Neural progenitor cell (in vitro differentiated cells): ENCODE results near the gene PIN4. TPM values are rescaled to one million over a fixed set of nuclear protein-coding genes. Genes with fewer than 3 reads are reported as not detected.
A peak's percentile ranks its signal among the peaks of the same experiment; 100 is the strongest.
"Not testable (repeated sequence)": the region's sequence is repeated elsewhere in the genome, so short reads cannot be mapped to it uniquely, and the experiment has no call there.

Source experiments
- DNase-seq: peaks from one replicate; pipeline ENCODE4 v3.0.0-alpha.2; 2016; ENCODE audit warnings: low spot score
- H2AFZ ChIP-seq: fragments of 200-600 bp; sonication (generic); replicated peaks from 2 replicates; pipeline ENCODE4 v1.6.1; 2016; ENCODE audit warnings: antibody characterized with exemption
- H3F3A ChIP-seq: fragments of 200-600 bp; sonication (generic); 2 replicates; pipeline ENCODE4 v1.6.1; 2016; ENCODE audit warnings: antibody characterized with exemption, low read depth
- H3K27ac ChIP-seq: fragments of 200-600 bp; sonication (generic); 2 replicates; pipeline ENCODE4 v1.5.1; 2016; ENCODE audit warnings: mild to moderate bottlenecking
- H3K27me3 ChIP-seq: fragments of 200-600 bp; sonication (generic); 2 replicates; pipeline ENCODE4 v1.6.1; 2016; ENCODE audit warnings: mild to moderate bottlenecking, moderate library complexity
- H3K36me3 ChIP-seq: fragments of 200-600 bp; sonication (generic); 2 replicates; pipeline ENCODE4 v1.5.1; 2016
- H3K4me1 ChIP-seq: fragments of 200-600 bp; sonication (generic); 2 replicates; pipeline ENCODE4 v1.6.1; 2016; ENCODE audit warnings: mixed run types
- H3K4me2 ChIP-seq: fragments of 200-600 bp; sonication (generic); 2 replicates; pipeline ENCODE4 v1.6.1; 2016
- H3K4me3 ChIP-seq: fragments of 200-600 bp; sonication (generic); 2 replicates; pipeline ENCODE4 v1.5.1; 2016
- H3K79me2 ChIP-seq: fragments of 200-600 bp; sonication (generic); 2 replicates; pipeline ENCODE4 v1.6.1; 2016; ENCODE audit warnings: low read depth
- H3K9ac ChIP-seq: fragments of 200-600 bp; sonication (generic); 2 replicates; pipeline ENCODE4 v1.6.1; 2016
- H3K9me3 ChIP-seq: fragments of 200-600 bp; sonication (generic); 2 replicates; pipeline ENCODE4 v1.5.1; 2016; ENCODE audit warnings: low read depth
- H4K20me1 ChIP-seq: fragments of 200-600 bp; sonication (generic); 2 replicates; pipeline ENCODE4 v1.6.1; 2016; ENCODE audit warnings: low read depth
- H3K27ac Mint-ChIP-seq: 3 replicates; pipeline ENCODE4 v1.8.0; 2021; ENCODE audit warnings: mixed read lengths
- H3K27me3 Mint-ChIP-seq: 2 replicates; pipeline ENCODE4 v1.8.0; 2022; ENCODE audit warnings: low read depth, mild to moderate bottlenecking, inconsistent platforms, moderate library complexity, mixed read lengths; ENCODE audit not compliant: insufficient read depth
- H3K36me3 Mint-ChIP-seq: 3 replicates; pipeline ENCODE4 v1.8.0; 2021; ENCODE audit warnings: mixed read lengths
- H3K4me1 Mint-ChIP-seq: 3 replicates; pipeline ENCODE4 v1.8.0; 2021; ENCODE audit warnings: mixed read lengths
- H3K4me3 Mint-ChIP-seq: 3 replicates; pipeline ENCODE4 v1.8.0; 2021; ENCODE audit warnings: mild to moderate bottlenecking, moderate library complexity, mixed read lengths
- H3K9me3 Mint-ChIP-seq: 3 replicates; pipeline ENCODE4 v1.8.0; 2020; ENCODE audit warnings: mixed read lengths
- EZH2 ChIP-seq: fragments of 200-600 bp; sonication (generic); IDR thresholded peaks from 2 replicates; pipeline ENCODE4 v1.6.1; 2017; ENCODE audit warnings: antibody characterized with exemption, mild to moderate bottlenecking, moderate library complexity
- EZH2phosphoT487 ChIP-seq: fragments of 200-600 bp; sonication (generic); IDR thresholded peaks from 2 replicates; pipeline ENCODE4 v1.6.1; 2017; ENCODE audit warnings: antibody characterized with exemption
- total RNA-seq: library from RNA; depleted of rRNA; stranded (reverse); fragments of >200 nt; gene quantifications from 2 replicates; pipeline ENCODE4 v1.2.3, GENCODE V29; 2015; ENCODE audit warnings: low replicate concordance
- TF ChIP-seq, protein P1 (sequence below): fragments of 200-600 bp; sonication (generic); IDR thresholded peaks from 2 replicates; pipeline ENCODE4 v1.5.1; 2017; ENCODE audit warnings: antibody characterized with exemption, mild to moderate bottlenecking

Gene PIN4
- total RNA-seq, 1 donor from 2014 or later, result 21.7 TPM

DNA sequence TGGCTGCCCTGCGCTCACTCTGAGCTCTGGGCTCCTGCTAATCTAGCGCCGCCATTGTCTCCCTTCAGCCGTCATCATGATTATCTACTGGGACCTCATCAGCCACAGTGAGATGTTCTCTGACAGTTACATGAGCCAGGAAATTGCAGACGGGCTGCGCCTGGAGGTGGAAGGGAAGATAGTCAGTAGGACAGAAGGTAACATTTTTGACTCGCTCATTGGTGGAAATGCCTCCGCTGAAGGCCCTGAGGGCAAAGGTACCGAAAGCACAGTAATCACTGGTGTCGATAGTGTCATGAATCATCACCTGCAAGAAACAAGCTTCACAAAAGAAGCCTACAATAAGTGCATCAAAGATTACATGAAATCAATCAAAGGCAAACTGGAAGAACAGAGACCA lies 21.8 kb upstream of the PIN4 start:
- Histone ChIP-seq H2AFZ (no peak overlapping the region), H3K79me2 (no peaks in the 10 kb centered on the region), H3K27me3 (no peaks in the 10 kb centered on the region), H3K9me3 (no peaks in the 10 kb centered on the region), H3K36me3 (no peaks in the 10 kb centered on the region), H3K4me3 (no peak overlapping the region), H3K4me2 (no peak overlapping the region), H3F3A (no peaks in the 10 kb centered on the region), H3K9ac (no peak overlapping the region), H3K4me1 (no peaks in the 10 kb centered on the region), H4K20me1 (no peaks in the 10 kb centered on the region), H3K27ac (no peak overlapping the region)
- H3K4me1 Mint-ChIP-seq, result no peaks in the 10 kb centered on the region
- H3K27ac Mint-ChIP-seq, result no peak overlapping the region
- H3K27me3 Mint-ChIP-seq, result peaks cover 2% of the 10 kb centered on the region
- no peak for DNase-seq
- TF ChIP-seq, protein P1, sequence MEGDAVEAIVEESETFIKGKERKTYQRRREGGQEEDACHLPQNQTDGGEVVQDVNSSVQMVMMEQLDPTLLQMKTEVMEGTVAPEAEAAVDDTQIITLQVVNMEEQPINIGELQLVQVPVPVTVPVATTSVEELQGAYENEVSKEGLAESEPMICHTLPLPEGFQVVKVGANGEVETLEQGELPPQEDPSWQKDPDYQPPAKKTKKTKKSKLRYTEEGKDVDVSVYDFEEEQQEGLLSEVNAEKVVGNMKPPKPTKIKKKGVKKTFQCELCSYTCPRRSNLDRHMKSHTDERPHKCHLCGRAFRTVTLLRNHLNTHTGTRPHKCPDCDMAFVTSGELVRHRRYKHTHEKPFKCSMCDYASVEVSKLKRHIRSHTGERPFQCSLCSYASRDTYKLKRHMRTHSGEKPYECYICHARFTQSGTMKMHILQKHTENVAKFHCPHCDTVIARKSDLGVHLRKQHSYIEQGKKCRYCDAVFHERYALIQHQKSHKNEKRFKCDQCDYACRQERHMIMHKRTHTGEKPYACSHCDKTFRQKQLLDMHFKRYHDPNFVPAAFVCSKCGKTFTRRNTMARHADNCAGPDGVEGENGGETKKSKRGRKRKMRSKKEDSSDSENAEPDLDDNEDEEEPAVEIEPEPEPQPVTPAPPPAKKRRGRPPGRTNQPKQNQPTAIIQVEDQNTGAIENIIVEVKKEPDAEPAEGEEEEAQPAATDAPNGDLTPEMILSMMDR, result no peak
- TF ChIP-seq EZH2, result no peak
- no peak for TF ChIP-seq EZH2phosphoT487
- no peak overlapping the region for H3K4me3 Mint-ChIP-seq
- peaks cover 32% of the 10 kb centered on the region for H3K9me3 Mint-ChIP-seq
- no peaks in the 10 kb centered on the region for H3K36me3 Mint-ChIP-seq

DNA sequence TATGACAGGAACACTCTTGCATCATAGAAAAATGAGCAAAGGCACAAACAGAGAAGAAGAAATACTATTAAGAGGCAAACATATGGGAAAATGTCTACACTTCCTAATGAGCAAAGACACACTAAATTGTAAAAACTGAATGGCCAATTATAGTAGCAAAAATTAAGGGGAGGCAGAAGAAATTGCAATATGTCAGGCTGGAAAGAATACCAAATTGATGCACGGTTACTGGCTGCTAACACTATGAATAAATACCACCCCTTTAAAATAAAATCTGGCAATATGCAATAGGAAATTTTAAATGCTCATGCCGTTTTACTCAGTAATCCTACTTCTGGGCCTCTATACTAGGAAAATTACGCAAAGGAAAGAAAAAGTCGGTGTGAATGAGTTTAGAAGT lies 16.0 kb upstream of the PIN4 start:
- no peaks in the 10 kb centered on the region for H3K4me1 ChIP-seq
- no peak for DNase-seq
- no peak for TF ChIP-seq EZH2phosphoT487
- TF ChIP-seq, protein P1, result no peak
- TF ChIP-seq EZH2, result no peak
- H3K9me3 ChIP-seq, result no peaks in the 10 kb centered on the region
- H3K27ac Mint-ChIP-seq, result no peak overlapping the region
- H3K4me2 ChIP-seq, result no peak overlapping the region
- H3K36me3 ChIP-seq, result no peaks in the 10 kb centered on the region
- no peaks in the 10 kb centered on the region for H3K4me1 Mint-ChIP-seq
- no peaks in the 10 kb centered on the region for H4K20me1 ChIP-seq
- no peak overlapping the region for H3K9ac ChIP-seq
- H3K27me3 ChIP-seq, result no peaks in the 10 kb centered on the region
- no peaks in the 10 kb centered on the region for H3F3A ChIP-seq
- H3K36me3 Mint-ChIP-seq, result no peaks in the 10 kb centered on the region
- no peak overlapping the region for H3K4me3 ChIP-seq
- no peak overlapping the region for H3K27ac ChIP-seq
- H3K79me2 ChIP-seq, result no peaks in the 10 kb centered on the region
- H3K27me3 Mint-ChIP-seq, result peaks cover 2% of the 10 kb centered on the region
- H2AFZ ChIP-seq, result no peak overlapping the region
- H3K4me3 Mint-ChIP-seq, result no peak overlapping the region
- H3K9me3 Mint-ChIP-seq, result peaks cover 8% of the 10 kb centered on the region

DNA sequence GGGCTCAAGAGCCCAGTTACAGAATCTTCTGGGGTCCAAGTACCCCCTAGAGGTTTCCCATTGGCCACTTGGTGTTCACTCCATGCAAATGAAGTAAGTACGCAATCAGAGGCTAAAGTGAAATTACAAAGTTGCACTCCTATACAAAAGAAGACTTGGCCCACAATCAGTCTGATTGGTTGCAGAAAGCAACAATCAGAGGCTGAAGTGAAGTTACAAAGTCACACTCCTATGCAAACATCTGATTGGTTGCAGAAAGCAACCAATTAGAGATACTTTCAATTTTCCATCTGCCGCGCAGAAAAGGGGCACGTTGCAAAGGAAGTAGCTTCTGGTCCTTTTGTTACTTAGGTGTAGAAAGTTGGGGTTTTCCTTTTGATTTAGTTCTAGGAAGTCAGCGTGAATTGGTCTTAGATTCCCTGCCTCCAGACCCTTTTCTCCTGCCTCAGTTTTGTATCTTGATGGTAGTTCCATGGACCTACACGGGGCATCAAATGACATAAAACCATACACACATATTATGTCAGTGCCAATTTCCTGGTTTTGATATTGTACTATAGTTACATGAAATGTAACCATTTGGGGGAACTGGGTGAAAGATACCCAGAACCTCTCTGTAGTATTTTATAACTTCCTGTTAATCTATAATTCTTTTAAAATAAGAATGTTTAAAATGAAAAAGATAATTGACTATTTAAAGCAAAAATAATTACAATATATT lies 12.4 kb upstream of the PIN4 start:
- no peaks in the 10 kb centered on the region for H3F3A ChIP-seq
- no peak overlapping the region for H3K4me2 ChIP-seq
- Mint-ChIP-seq H3K27me3 (peaks cover 2% of the 10 kb centered on the region), H3K27ac (no peak overlapping the region), H3K4me1 (no peaks in the 10 kb centered on the region), H3K9me3 (no peaks in the 10 kb centered on the region), H3K36me3 (no peaks in the 10 kb centered on the region), H3K4me3 (no peak overlapping the region)
- peak overlapping the region; percentile 22 for H2AFZ ChIP-seq
- H3K4me3 ChIP-seq, result no peak overlapping the region
- H3K27me3 ChIP-seq, result no peaks in the 10 kb centered on the region
- TF ChIP-seq, protein P1, result no peak
- TF ChIP-seq EZH2phosphoT487 (no peak), EZH2 (no peak)
- no peak overlapping the region for H3K9ac ChIP-seq
- no peak overlapping the region for H3K27ac ChIP-seq
- H4K20me1 ChIP-seq, result no peaks in the 10 kb centered on the region
- no peaks in the 10 kb centered on the region for H3K36me3 ChIP-seq
- DNase-seq, result no peak
- no peaks in the 10 kb centered on the region for H3K4me1 ChIP-seq
- H3K79me2 ChIP-seq, result no peaks in the 10 kb centered on the region
- H3K9me3 ChIP-seq, result no peaks in the 10 kb centered on the region

DNA sequence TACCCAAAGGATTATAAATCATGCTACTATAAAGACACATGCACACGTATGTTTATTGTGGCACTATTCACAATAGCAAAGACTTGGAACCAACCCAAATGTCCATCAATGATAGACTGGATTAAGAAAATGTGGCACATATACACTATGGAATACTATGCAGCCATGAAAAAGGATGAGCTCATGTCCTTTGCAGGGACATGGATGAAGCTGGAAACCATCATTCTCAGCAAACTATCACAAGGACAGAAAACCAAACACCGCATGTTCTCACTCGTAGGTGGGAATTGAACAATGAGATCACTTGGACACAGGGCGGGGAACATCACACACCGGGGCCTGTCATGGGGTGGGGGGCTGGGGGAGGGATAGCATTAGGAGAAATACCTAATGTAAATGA lies 5.3 kb upstream of the PIN4 start:
- not testable (repeated sequence) for H3K4me1 ChIP-seq, H3K79me2 ChIP-seq, H3F3A ChIP-seq, H3K9me3 ChIP-seq, H3K27ac Mint-ChIP-seq, H3K4me3 Mint-ChIP-seq, H3K4me1 Mint-ChIP-seq, H3K4me3 ChIP-seq, H3K27ac ChIP-seq, H4K20me1 ChIP-seq, H3K36me3 Mint-ChIP-seq, DNase-seq, H3K4me2 ChIP-seq, H3K36me3 ChIP-seq, H2AFZ ChIP-seq, H3K27me3 Mint-ChIP-seq, H3K27me3 ChIP-seq, H3K9ac ChIP-seq
- H3K9me3 Mint-ChIP-seq, result peaks cover 21% of the 10 kb centered on the region
